Esophagus muscularis mucosa (tissue), 3 donors: ENCODE data around the gene CSTB.

Experiments
- CTCF ChIP-seq, 3 experiments: fragments of 200-600 bp in 2 of 3; fragments of 450-650 bp in 1 of 3; sonication (generic) in 2 of 3; IDR thresholded peaks; one replicate each; pipeline ENCODE4 v1.5.1; 2017 to 2019; ENCODE audit warnings: antibody characterized with exemption in 3 of 3, mild to moderate bottlenecking in 2 of 3, moderate library complexity in 1 of 3
- POLR2AphosphoS5 ChIP-seq, 2 donors: sonication (generic); formaldehyde crosslinking; IDR thresholded peaks; one replicate each; pipeline ENCODE4 v1.6.1; 2017; ENCODE audit warnings: antibody characterized with exemption in 2 of 2

DNA sequence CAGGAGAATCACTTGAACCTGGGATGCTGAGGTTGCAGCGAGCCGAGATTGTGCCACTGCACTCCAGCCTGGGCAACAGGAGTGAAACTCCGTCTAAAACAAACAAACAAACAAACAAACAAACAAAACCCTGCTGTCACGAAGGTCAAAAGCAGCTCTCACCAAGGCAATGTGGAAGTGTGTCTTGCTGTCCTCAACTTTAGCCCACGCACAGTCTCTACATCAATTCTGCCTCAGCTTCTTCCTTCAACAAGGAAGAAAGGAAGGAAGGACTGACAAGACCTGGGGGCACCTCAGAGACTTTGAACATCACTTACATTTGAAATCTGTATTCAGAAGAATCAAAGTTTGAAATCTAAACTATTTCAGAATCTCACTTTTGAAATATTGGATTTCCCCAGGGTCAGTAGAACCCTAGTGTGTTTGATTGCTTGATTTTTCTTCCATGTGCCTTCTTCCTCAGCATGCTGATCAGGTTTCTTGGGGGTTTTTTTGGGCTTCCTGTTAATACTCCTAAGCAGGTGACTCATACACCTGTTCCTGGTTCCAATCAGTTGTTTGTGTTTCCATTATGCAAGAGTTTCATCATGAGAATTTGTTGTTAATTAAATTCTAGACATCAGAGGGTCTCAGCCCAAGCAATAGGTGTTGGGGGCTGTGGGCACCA lies 6.5 kb upstream of the CSTB start:
- TF ChIP-seq POLR2AphosphoS5 (IDR thresholded peaks at IDR 0.05) (no peak), CTCF (IDR thresholded peaks at IDR 0.05) (no peak)
